ENCODE results near the gene HM13.
"Not testable (repeated sequence)": the region's sequence is repeated elsewhere in the genome, so short reads cannot be mapped to it uniquely, and the experiment has no call there.

HM13 gene

GRCh38 chr20:31593221-31594001 lies 79.2 kb downstream of the HM13 start:
- DNase-seq: peak; percentile 70

- DNase-seq: no peak
Measured at GRCh38 chr20:31594002-31594557, 79.8 kb downstream of the HM13 start.

- DNase-seq: no peak
Measured at GRCh38 chr20:31594558-31595379, 80.5 kb downstream of the HM13 start.

GRCh38 chr20:31595380-31595653 lies 81.1 kb downstream of the HM13 start:
- no peak for DNase-seq

GRCh38 chr20:31595654-31596411 lies 81.6 kb downstream of the HM13 start:
- DNase-seq: peak; percentile 83

- not testable (repeated sequence) for DNase-seq
Measured at GRCh38 chr20:31596412-31596715, 82.1 kb downstream of the HM13 start.

- no peak for DNase-seq
Measured at GRCh38 chr20:31596831-31597480, 82.7 kb downstream of the HM13 start.

GRCh38 chr20:31597481-31597855 lies 83.2 kb downstream of the HM13 start:
- DNase-seq: no peak

GRCh38 chr20:31602431-31602778 lies 88.2 kb downstream of the HM13 start:
- no peak for DNase-seq

- DNase-seq: peak; percentile 72
Measured at GRCh38 chr20:31602779-31603441, 88.7 kb downstream of the HM13 start.

GRCh38 chr20:31603822-31604566 lies 89.8 kb downstream of the HM13 start:
- peak; percentile 94 for DNase-seq

- no peak for DNase-seq
Measured at GRCh38 chr20:31604567-31605030, 90.4 kb downstream of the HM13 start.

- peak; percentile 94 for DNase-seq
Measured at GRCh38 chr20:31605031-31605901, 91.0 kb downstream of the HM13 start, which contains the start of gene ID1. Gene ID1, plus strand, starts transcription at chr20:31605289. Its CDS starts 99 bp downstream, at chr20:31605388.

- peak; percentile 28 for DNase-seq
Measured at GRCh38 chr20:31605902-31606803, 91.9 kb downstream of the HM13 start.

- peak; percentile 30 for DNase-seq
Measured at GRCh38 chr20:31606804-31607639, 92.8 kb downstream of the HM13 start.

- DNase-seq: no peak
Measured at GRCh38 chr20:31607640-31608250, 93.5 kb downstream of the HM13 start.

- DNase-seq: no peak
Measured at GRCh38 chr20:31608251-31608945, 94.2 kb downstream of the HM13 start.
